ENCODE results near the gene CHPT1. TPM values are rescaled to one million over a fixed set of nuclear protein-coding genes. Genes with fewer than 3 reads are reported as not detected.

Gene CHPT1
- total and polyA plus RNA-seq, 2 of the 13 experiments (the other 11 are each of a cell fraction or from before 2014, with no cell fraction given) = 117 to 178 TPM

DNA sequence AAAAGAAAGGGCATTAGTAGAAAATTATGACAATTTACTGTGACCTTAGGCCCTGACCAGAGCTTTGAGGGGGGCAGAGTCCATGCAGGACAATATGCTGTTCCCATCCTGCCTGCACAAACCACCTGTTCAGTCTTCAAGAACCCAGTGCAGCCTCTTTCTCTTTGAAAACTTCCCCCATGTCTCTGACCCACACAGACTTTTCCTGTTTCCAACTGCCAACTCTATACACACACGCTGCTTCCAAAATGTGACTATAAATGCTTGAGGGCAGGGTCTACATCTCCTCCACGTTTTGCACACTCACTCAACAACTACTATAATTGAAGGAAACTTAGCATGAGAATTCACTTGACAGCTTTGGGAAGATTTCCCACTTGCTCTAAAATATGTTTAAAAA is 78.4 kb downstream of the CHPT1 start:
- CTCF ChIA-PET (ENCODE audit: low intra/inter-chr PET ratio, low total read pairs) = interaction anchor here (1.1 to 3.2 kb wide), 2 partner anchors 55 to 63 kb away, joined by 3 to 20 read pairs; partner anchors contain the start of gene GNPTAB
- Histone ChIP-seq H3K4me1 (ENCODE audit: insufficient read depth, low read length) (peaks cover 14% of the 10 kb centered on the region; the same call in 1 of the 2 replicates), H3K9ac (ENCODE audit: insufficient read depth, low read depth, low read length) (no peak overlapping the region), H2AFZ (ENCODE audit: low read length) (no peak overlapping the region), H3K27ac (ENCODE audit: extremely low read length, insufficient read depth, low read length) (no peak overlapping the region), H3K79me2 (ENCODE audit: insufficient read depth, low read length) (no peaks in the 10 kb centered on the region), H3K4me3 (replicated peaks in 1 of 3; ENCODE audit: insufficient read depth in 1 of 3, low read depth in 2 of 3, low read length in 3 of 3) (no peak overlapping the region), H3K36me3 (replicated peaks in 1 of 2; ENCODE audit: control insufficient read depth in 1 of 2, insufficient read depth in 2 of 2, low read length in 2 of 2) (no peaks in the 10 kb centered on the region; a peak in 1 of 5 replicates), H3K9me3 (ENCODE audit: low read length) (no peaks in the 10 kb centered on the region), H4K20me1 (ENCODE audit: insufficient read depth, low read length) (no peaks in the 10 kb centered on the region), H3K4me2 (ENCODE audit: low read depth, low read length) (no peak overlapping the region), H3K27me3 (ENCODE audit: control insufficient read depth in 1 of 2, insufficient read depth in 2 of 2, low read length in 2 of 2) (no peaks in the 10 kb centered on the region)
- DNase-seq (ENCODE audit: low spot score) (no peak), ATAC-seq (no peak), FAIRE-seq (no peak)
- TF ChIP-seq RBM22 (optimal IDR thresholded peaks at IDR 0.05; ENCODE audit: low read length) (no peak), PRPF4 (IDR thresholded peaks at IDR 0.05; ENCODE audit: low read depth, low read length, poor library complexity, severe bottlenecking) (no peak), KDM3A (CRISPR knock-in tag; IDR thresholded peaks at IDR 0.05; ENCODE audit: low read depth) (no peak), ZNF704 (CRISPR knock-in tag; IDR thresholded peaks at IDR 0.05; ENCODE audit: borderline replicate concordance) (no peak), JARID2 (CRISPR knock-in tag; IDR thresholded peaks at IDR 0.05; ENCODE audit: insufficient replicate concordance) (no peak), ZNF670 (CRISPR knock-in tag; IDR thresholded peaks at IDR 0.05; ENCODE audit: borderline replicate concordance) (no peak), ZBTB46 (CRISPR knock-in tag; IDR thresholded peaks at IDR 0.05; ENCODE audit: borderline replicate concordance) (no peak), ZNF44 (CRISPR knock-in tag; IDR thresholded peaks at IDR 0.05) (no peak)
- TF ChIP-seq, protein P1, sequence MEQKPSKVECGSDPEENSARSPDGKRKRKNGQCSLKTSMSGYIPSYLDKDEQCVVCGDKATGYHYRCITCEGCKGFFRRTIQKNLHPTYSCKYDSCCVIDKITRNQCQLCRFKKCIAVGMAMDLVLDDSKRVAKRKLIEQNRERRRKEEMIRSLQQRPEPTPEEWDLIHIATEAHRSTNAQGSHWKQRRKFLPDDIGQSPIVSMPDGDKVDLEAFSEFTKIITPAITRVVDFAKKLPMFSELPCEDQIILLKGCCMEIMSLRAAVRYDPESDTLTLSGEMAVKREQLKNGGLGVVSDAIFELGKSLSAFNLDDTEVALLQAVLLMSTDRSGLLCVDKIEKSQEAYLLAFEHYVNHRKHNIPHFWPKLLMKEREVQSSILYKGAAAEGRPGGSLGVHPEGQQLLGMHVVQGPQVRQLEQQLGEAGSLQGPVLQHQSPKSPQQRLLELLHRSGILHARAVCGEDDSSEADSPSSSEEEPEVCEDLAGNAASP (CRISPR knock-in tag; IDR thresholded peaks at IDR 0.05; ENCODE audit: borderline replicate concordance) = no peak
- TF ChIP-seq, protein P2, sequence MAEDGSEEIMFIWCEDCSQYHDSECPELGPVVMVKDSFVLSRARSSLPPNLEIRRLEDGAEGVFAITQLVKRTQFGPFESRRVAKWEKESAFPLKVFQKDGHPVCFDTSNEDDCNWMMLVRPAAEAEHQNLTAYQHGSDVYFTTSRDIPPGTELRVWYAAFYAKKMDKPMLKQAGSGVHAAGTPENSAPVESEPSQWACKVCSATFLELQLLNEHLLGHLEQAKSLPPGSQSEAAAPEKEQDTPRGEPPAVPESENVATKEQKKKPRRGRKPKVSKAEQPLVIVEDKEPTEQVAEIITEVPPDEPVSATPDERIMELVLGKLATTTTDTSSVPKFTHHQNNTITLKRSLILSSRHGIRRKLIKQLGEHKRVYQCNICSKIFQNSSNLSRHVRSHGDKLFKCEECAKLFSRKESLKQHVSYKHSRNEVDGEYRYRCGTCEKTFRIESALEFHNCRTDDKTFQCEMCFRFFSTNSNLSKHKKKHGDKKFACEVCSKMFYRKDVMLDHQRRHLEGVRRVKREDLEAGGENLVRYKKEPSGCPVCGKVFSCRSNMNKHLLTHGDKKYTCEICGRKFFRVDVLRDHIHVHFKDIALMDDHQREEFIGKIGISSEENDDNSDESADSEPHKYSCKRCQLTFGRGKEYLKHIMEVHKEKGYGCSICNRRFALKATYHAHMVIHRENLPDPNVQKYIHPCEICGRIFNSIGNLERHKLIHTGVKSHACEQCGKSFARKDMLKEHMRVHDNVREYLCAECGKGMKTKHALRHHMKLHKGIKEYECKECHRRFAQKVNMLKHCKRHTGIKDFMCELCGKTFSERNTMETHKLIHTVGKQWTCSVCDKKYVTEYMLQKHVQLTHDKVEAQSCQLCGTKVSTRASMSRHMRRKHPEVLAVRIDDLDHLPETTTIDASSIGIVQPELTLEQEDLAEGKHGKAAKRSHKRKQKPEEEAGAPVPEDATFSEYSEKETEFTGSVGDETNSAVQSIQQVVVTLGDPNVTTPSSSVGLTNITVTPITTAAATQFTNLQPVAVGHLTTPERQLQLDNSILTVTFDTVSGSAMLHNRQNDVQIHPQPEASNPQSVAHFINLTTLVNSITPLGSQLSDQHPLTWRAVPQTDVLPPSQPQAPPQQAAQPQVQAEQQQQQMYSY (CRISPR knock-in tag; IDR thresholded peaks at IDR 0.05) = no peak
- TF ChIP-seq, protein P3, sequence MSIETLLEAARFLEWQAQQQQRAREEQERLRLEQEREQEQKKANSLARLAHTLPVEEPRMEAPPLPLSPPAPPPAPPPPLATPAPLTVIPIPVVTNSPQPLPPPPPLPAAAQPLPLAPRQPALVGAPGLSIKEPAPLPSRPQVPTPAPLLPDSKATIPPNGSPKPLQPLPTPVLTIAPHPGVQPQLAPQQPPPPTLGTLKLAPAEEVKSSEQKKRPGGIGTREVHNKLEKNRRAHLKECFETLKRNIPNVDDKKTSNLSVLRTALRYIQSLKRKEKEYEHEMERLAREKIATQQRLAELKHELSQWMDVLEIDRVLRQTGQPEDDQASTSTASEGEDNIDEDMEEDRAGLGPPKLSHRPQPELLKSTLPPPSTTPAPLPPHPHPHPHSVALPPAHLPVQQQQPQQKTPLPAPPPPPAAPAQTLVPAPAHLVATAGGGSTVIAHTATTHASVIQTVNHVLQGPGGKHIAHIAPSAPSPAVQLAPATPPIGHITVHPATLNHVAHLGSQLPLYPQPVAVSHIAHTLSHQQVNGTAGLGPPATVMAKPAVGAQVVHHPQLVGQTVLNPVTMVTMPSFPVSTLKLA (IDR thresholded peaks at IDR 0.05) = no peak
- in situ Hi-C loops (cut with HindIII; ENCODE audit: extremely low pct_ligation_motif_present, low pct_unique_long_range_greater_than_20kb) (no loop called here), intact Hi-C loops (cut with micrococcal nuclease; ENCODE audit: unreplicated experiment) (no loop called here)
- POLR2A ChIA-PET = no interaction called here
- 78% methylated on average over 2 of the region's 2 CpGs for WGBS (ENCODE audit: low lambda C conversion rate)
- no TSS peak for BruUV-seq (replicated peaks)
